GM12801 (cell line): Measurements from ENCODE around the gene PSAT1.

Experiments used
- TF ChIP-seq, protein P1 (sequence below): IDR thresholded peaks from one replicate; pipeline ENCODE4 v1.5.1; 2011; ENCODE audit warnings: control low read depth; ENCODE audit not compliant: insufficient read length; ENCODE audit errors: extremely low read depth

Gene PSAT1

DNA sequence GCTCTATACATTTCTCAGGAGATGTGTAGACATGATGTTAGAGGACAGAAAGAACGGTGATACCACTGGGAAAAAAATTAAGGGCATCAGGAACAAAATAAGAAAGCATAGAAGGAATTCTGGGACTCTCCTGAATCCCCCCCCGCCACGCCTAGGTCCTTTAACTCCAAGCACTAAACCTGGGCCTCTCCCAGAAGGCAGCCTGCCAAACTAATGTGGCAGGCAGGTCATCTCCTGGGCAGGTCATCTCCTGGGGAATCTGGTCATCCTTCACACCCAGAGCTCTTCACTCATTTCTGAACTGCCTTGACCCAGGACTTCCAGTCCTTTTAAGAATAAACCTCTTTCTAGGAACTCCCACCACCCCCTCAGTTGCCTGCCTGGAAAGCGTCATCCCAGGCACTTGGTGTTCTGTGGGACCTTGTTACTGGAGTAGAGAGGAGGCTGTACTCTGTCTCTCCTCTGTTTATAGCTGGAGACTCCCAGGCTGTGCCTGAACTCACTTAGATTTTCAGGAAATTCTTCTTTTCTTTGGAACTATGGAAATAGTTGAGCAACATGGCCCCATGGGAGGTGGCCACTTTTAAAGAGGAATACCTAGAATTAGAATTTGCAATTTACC lies 24.1 kb downstream of the PSAT1 start:
- TF ChIP-seq, protein P1, sequence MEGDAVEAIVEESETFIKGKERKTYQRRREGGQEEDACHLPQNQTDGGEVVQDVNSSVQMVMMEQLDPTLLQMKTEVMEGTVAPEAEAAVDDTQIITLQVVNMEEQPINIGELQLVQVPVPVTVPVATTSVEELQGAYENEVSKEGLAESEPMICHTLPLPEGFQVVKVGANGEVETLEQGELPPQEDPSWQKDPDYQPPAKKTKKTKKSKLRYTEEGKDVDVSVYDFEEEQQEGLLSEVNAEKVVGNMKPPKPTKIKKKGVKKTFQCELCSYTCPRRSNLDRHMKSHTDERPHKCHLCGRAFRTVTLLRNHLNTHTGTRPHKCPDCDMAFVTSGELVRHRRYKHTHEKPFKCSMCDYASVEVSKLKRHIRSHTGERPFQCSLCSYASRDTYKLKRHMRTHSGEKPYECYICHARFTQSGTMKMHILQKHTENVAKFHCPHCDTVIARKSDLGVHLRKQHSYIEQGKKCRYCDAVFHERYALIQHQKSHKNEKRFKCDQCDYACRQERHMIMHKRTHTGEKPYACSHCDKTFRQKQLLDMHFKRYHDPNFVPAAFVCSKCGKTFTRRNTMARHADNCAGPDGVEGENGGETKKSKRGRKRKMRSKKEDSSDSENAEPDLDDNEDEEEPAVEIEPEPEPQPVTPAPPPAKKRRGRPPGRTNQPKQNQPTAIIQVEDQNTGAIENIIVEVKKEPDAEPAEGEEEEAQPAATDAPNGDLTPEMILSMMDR = no peak

GRCh38 chr9:78321505-78321904 lies 24.6 kb downstream of the PSAT1 start:
- TF ChIP-seq, protein P1 = no peak

GRCh38 chr9:78324068-78324650 lies 27.2 kb downstream of the PSAT1 start:
- TF ChIP-seq, protein P1 = no peak

- TF ChIP-seq, protein P1 = no peak
Measured at GRCh38 chr9:78324682-78325081, 27.8 kb downstream of the PSAT1 start.

DNA sequence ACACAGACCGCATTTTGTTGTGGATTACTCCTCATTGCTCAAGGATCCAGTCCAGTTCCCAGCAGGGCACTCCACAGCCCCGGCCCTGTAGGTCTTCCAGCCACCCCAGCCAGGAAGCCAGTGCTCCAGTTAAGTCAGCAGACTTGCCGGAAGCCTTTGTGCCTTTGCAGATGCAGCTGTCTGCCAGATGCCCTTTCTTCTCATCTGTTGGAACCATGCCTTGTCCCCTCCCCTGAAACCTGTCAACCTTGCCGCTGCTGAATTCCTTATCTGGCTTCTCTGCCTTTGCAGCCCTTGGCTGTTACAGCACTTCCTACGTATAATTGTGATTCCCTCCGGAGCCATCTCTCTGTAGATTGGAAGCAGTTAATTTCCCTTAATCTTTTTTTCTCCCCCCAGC lies 28.4 kb downstream of the PSAT1 start:
- TF ChIP-seq, protein P1 = no peak

DNA sequence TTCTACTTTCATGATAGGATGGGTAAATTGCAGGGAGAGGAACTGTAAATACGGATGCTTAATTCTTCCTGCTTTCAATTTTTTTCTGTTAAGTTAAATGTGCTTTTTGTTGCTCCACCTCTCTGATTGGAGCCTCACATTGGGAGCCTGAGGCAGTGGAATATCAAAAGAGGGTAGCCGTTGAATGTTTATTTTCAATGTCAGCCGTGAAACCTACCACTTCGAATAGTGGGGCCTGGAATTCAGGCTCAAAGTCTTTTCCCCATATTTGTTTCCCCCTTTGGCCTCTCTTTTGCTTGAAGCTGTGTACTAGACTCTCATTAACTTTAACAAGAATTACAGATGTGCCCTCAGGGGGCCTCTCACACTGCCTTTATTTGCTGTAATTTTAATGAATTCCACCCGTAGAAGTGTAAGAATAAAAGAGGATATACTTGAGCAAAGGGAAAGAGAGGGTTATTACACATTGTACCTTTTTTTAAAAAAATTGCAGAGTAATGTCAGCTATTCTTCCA lies 29.0 kb downstream of the PSAT1 start:
- TF ChIP-seq, protein P1 = no peak

GRCh38 chr9:78326564-78326963 lies 29.6 kb downstream of the PSAT1 start:
- TF ChIP-seq, protein P1 = no peak
